Spleen (tissue), 11 donors: Measurements from ENCODE around the gene MAPK14. TPM values are rescaled to one million over a fixed set of nuclear protein-coding genes. Genes with fewer than 3 reads are reported as not detected.
"Not testable (repeated sequence)": the region's sequence is repeated elsewhere in the genome, so short reads cannot be mapped to it uniquely, and the experiment has no call there.

Experiments used
- DNase-seq: peaks from one replicate; pipeline ENCODE4 v3.0.0-alpha.2; 2020
- H3K27ac ChIP-seq, 8 donors: fragments of 200-600 bp; sonication (generic) in 7 of 8; 1 replicate in 4 of 8; 2 replicates in 4 of 8; pipeline versions ENCODE4 v1.5.0 to v1.8.0; 2016 to 2021; ENCODE audit warnings: inconsistent platforms in 4 of 8, mild to moderate bottlenecking in 4 of 8, moderate library complexity in 1 of 8
- H3K27me3 ChIP-seq, 7 donors: fragments of 200-600 bp; sonication (generic) in 6 of 7; replicated peaks in 1 of 7; 1 replicate in 4 of 7; 2 replicates in 3 of 7; pipeline versions ENCODE4 v1.5.0 to v1.8.0; 2016 to 2021; ENCODE audit warnings: inconsistent platforms in 3 of 7, mild to moderate bottlenecking in 1 of 7
- H3K36me3 ChIP-seq, 6 donors: fragments of 200-600 bp; sonication (generic) in 5 of 6; 1 replicate in 4 of 6; 2 replicates in 2 of 6; pipeline versions ENCODE4 v1.5.0 to v1.8.0; 2016 to 2021; ENCODE audit warnings: inconsistent platforms in 2 of 6
- H3K4me1 ChIP-seq, 6 donors: fragments of 200-600 bp; sonication (generic) in 5 of 6; 1 replicate in 3 of 6; 2 replicates in 3 of 6; pipeline versions ENCODE4 v1.5.0 to v1.8.0; 2016 to 2021; ENCODE audit warnings: inconsistent platforms in 3 of 6
- H3K4me3 ChIP-seq, 8 donors: fragments of 200-600 bp; sonication (generic) in 7 of 8; 1 replicate in 4 of 8; 2 replicates in 4 of 8; pipeline versions ENCODE4 v1.5.0 to v1.8.0; 2016 to 2021; ENCODE audit warnings: inconsistent platforms in 4 of 8, mild to moderate bottlenecking in 4 of 8, moderate library complexity in 2 of 8
- H3K9me3 ChIP-seq, 8 donors: fragments of 200-600 bp; sonication (generic) in 7 of 8; 1 replicate in 4 of 8; 2 replicates in 4 of 8; pipeline versions ENCODE4 v1.5.0 to v1.8.0; 2016 to 2021; ENCODE audit warnings: inconsistent platforms in 4 of 8
- POLR2A ChIP-seq, 3 donors: fragments of 450-650 bp; IDR thresholded peaks; one replicate each; pipeline ENCODE4 v1.5.1; 2017; ENCODE audit warnings: antibody characterized with exemption in 3 of 3, mild to moderate bottlenecking in 1 of 3
- POLR2AphosphoS5 ChIP-seq, 3 donors: sonication (generic); formaldehyde crosslinking; IDR thresholded peaks; one replicate each; pipeline ENCODE4 v1.5.1; 2017; ENCODE audit warnings: antibody characterized with exemption in 3 of 3
- WGBS, 5 donors: extraction: QIAGEN DNeasy Blood & Tissue Kit in 3 of 5; methylation state at CpG; one replicate each; pipeline versions ENCODE4 v1.1.5 to v1.1.7; 2013 to 2018; 5-methylcytosine and 5-hydroxymethylcytosine counted together
- intact Hi-C: fragments of 100-400 bp; cut with DNase I; formaldehyde crosslinking; loops from one replicate; pipeline ENCODE4 v1.15.0; 2023; ENCODE audit warnings: low total_unique reads
- polyA plus RNA-seq, 3 donors: library from polyadenylated mRNA; stranded (reverse); fragments of 200-250 nt; gene quantifications; one replicate each; pipeline ENCODE4 v1.2.1, GENCODE V29; 2013
- total RNA-seq, 7 donors: library from RNA; depleted of rRNA in 3 of 7; stranded (reverse); fragments of >200 nt in 3 of 7; fragmentation: NEBNext Ultra II Directional in 4 of 7; extraction: Animal tissue kit (Norgen Biotek cat#: 25700) in 4 of 7; gene quantifications; one replicate each; pipeline versions ENCODE4 v1.1.0 to v1.2.1, GENCODE V29; 2016 to 2021
- TF ChIP-seq, protein P1 (sequence below), 11 experiments: fragments of 200-600 bp in 7 of 11; fragments of 450-650 bp in 4 of 11; sonication (generic) in 4 of 11; IDR thresholded peaks in 8 of 11; conservative IDR thresholded peaks in 3 of 11; 1 replicate in 7 of 11; 2 replicates in 4 of 11; pipeline versions ENCODE4 v1.4.0 to v1.8.0; 2016 to 2021; ENCODE audit warnings: antibody characterized with exemption in 11 of 11, inconsistent platforms in 4 of 11, mild to moderate bottlenecking in 1 of 11
- donor health status: healthy with polysubstance abuse.
- donor health status: DM: no; HTN: no; CAD: no; lungs with moderate emphysema.
- donor health status: DM: no; HTN: no; CAD: no.
- donor health status: Bipolar disorder and iron deficiency.
- donor health status: healthy.
- donor health status: DM: no; HTN: no; CAD: no.
- donor health status: DM: yes; HTN: yes; CAD: no.

Gene MAPK14
- total and polyA plus RNA-seq, 10 donors: 13.9 to 242 (median 94.6) TPM

GRCh38 chr6:36127462-36128016 is 99.9 kb downstream of the MAPK14 start:
- peak overlapping the region in 7 of 8 donors; percentile 5 to 85 (median 64) for H3K27ac ChIP-seq
- no peaks in the 10 kb centered on the region for H3K27me3 ChIP-seq
- H3K4me1 ChIP-seq: peaks cover 33 to 98% (median 69%) of the 10 kb centered on the region in 6 donors
- H3K4me3 ChIP-seq: peak overlapping the region in 1 of 8 donors; percentile 35
- DNase-seq: peak; percentile 92
- 55 to 76% (median 65%) methylated on average over 8 of the region's 8 CpGs for WGBS, 5 donors
- intact Hi-C loops: loop anchor here (10.0 kb wide), 1 partner anchor 227 kb away; no protein-coding TSS in a partner anchor
- TF ChIP-seq POLR2AphosphoS5 (IDR thresholded peaks at IDR 0.05) (peak; percentile 75 to 91 (median 83)), POLR2A (IDR thresholded peaks at IDR 0.05) (no peak)
- no peaks in the 10 kb centered on the region for H3K36me3 ChIP-seq
- H3K9me3 ChIP-seq: no peaks in the 10 kb centered on the region

DNA sequence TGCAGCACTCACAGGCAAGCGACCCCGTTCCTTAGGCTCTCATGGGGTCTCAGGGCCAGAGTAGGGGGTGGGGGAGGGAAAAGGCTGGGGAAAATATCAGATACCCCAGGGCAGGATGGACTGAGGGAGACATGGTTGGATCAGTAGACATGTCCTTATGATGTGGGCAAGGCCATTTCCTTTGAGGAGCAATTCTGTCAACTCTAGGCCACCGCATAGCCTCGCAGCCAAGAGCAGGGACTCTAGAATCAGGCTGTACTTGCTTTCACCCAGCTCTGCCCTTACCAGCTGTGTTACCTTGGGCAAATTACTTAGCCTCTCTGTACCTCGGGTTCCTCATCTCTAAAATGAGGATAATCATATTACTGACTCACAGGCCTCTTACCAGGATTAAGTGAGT is 100.5 kb downstream of the MAPK14 start:
- peaks cover 34 to 98% (median 68%) of the 10 kb centered on the region in 6 donors for H3K4me1 ChIP-seq
- no peaks in the 10 kb centered on the region for H3K9me3 ChIP-seq
- whole genome bisulfite sequencing, 5 donors: 84 to 97% (median 89%) methylated on average over 4 to 5 of the region's 5 CpGs
- intact Hi-C loops: loop anchor here (10.0 kb wide), 1 partner anchor 227 kb away; no protein-coding TSS in a partner anchor
- TF ChIP-seq, protein P1, sequence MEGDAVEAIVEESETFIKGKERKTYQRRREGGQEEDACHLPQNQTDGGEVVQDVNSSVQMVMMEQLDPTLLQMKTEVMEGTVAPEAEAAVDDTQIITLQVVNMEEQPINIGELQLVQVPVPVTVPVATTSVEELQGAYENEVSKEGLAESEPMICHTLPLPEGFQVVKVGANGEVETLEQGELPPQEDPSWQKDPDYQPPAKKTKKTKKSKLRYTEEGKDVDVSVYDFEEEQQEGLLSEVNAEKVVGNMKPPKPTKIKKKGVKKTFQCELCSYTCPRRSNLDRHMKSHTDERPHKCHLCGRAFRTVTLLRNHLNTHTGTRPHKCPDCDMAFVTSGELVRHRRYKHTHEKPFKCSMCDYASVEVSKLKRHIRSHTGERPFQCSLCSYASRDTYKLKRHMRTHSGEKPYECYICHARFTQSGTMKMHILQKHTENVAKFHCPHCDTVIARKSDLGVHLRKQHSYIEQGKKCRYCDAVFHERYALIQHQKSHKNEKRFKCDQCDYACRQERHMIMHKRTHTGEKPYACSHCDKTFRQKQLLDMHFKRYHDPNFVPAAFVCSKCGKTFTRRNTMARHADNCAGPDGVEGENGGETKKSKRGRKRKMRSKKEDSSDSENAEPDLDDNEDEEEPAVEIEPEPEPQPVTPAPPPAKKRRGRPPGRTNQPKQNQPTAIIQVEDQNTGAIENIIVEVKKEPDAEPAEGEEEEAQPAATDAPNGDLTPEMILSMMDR (IDR thresholded peaks at IDR 0.05 in 8 of 11, conservative IDR thresholded peaks at IDR 0.05 in 3 of 11): no peak
- no peaks in the 10 kb centered on the region for H3K27me3 ChIP-seq
- no peak for DNase-seq
- H3K36me3 ChIP-seq: peaks cover 0 to 4% (median 0%) of the 10 kb centered on the region in 6 donors
- peak overlapping the region in 6 of 8 donors; percentile 22 to 85 (median 66) for H3K27ac ChIP-seq
- peak overlapping the region in 1 of 8 donors; percentile 35 for H3K4me3 ChIP-seq

DNA sequence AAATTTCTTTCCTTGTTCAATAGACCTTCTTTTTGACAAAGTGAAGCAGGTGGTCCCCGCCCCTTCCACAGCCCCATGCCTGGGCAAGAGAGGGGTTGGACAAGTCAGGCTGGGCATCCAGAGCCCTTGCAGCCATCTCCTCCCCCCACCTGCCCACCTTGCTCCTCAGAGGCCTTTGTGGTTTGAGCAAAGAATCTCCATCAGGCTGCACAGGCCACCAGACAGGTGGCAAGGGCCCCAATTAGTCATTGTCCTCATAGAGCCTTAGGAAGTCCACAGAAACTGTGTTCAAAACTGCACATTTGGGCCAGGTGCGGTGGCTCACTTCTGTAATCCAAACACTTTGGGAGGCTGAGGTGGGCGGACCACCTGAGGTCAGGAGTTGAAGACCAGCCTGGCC is 101.2 kb downstream of the MAPK14 start:
- H3K4me3 ChIP-seq: no peak overlapping the region
- peak overlapping the region in 3 of 8 donors; percentile 64 to 85 (median 77) for H3K27ac ChIP-seq
- H3K9me3 ChIP-seq: no peaks in the 10 kb centered on the region
- H3K27me3 ChIP-seq: no peaks in the 10 kb centered on the region
- peaks cover 29 to 95% (median 61%) of the 10 kb centered on the region in 6 donors for H3K4me1 ChIP-seq
- 88 to 97% (median 93%) methylated on average over 3 of the region's 3 CpGs for WGBS, 5 donors
- TF ChIP-seq POLR2AphosphoS5 (IDR thresholded peaks at IDR 0.05) (no peak), POLR2A (IDR thresholded peaks at IDR 0.05) (no peak)
- TF ChIP-seq, protein P1 (IDR thresholded peaks at IDR 0.05 in 8 of 11, conservative IDR thresholded peaks at IDR 0.05 in 3 of 11): no peak
- DNase-seq: no peak
- intact Hi-C loops: loop anchor here (10.0 kb wide), 1 partner anchor 226 kb away; no protein-coding TSS in a partner anchor
- H3K36me3 ChIP-seq: peaks cover 0 to 8% (median 0%) of the 10 kb centered on the region in 6 donors

- WGBS, 5 donors: 90 to 97% (median 94%) methylated on average over 16 of the region's 16 CpGs
- peaks cover 0 to 14% (median 0%) of the 10 kb centered on the region in 6 donors for H3K36me3 ChIP-seq
- intact Hi-C loops: loop anchor here (10.0 kb wide), 1 partner anchor 225 kb away; no protein-coding TSS in a partner anchor
- DNase-seq, H3K9me3 ChIP-seq, H3K27me3 ChIP-seq, H3K27ac ChIP-seq, H3K4me3 ChIP-seq: not testable (repeated sequence)
- H3K4me1 ChIP-seq: peaks cover 26 to 90% (median 57%) of the 10 kb centered on the region in 6 donors
These were observed 101.7 kb downstream of the MAPK14 start for GRCh38 chr6:36129334-36129733.

DNA sequence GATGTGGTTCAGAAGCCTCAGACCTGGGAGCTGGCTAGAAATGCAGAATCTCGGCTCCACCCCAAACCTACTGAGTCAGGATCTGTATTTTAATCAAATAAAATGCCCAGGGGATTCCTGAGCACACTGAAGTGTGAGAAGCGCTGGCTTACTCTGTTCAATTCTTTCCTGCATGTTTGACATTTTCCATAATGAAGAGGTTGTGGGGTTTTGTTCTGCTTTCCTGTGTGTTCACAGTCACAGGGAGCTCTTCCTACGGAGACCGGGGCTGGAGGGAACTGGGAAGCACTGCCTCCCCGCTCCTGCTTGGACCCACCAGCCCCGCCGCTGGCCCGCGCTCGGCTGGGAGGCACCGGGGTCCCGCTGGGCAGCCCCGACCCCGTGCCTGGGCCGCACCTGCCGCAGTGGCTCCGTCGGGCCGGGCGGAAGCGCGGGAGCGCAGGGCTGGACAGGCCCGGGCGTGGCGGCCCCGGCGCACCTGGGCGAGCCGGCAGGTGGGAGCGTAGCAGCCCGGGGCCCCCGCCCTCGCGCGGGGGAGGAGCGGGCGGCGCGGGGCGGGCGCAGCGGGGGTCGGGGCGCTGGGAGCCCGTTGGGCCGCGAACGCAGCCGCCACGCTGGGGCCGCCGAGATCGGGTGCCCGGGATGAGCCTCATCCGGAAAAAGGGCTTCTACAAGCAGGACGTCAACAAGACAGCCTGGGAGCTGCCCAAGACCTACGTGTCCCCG is 102.5 kb downstream of the MAPK14 start, which contains the start of gene MAPK13:
TSS of gene MAPK13 (plus strand) at position 573 of the 726 bp plus-strand sequence. CDS start at position 643, 70 bp downstream.
- Histone ChIP-seq H3K27ac (peak within 1 kb of the TSS; percentile 55 to 94 (median 86)), H3K9me3 (no peaks in the 10 kb centered on the region), H3K36me3 (peaks cover 0 to 22% (median 0%) of the 10 kb centered on the region in 6 donors), H3K4me1 (peaks cover 24 to 87% (median 53%) of the 10 kb centered on the region in 6 donors), H3K27me3 (no peaks in the 10 kb centered on the region), H3K4me3 (peak within 1 kb of the TSS in 7 of 8 donors; percentile 29 to 75 (median 47))
- DNase-seq: peak; percentile 90
- TF ChIP-seq POLR2AphosphoS5 (IDR thresholded peaks at IDR 0.05) (peak in 1 of 3 donors; percentile 6), POLR2A (IDR thresholded peaks at IDR 0.05) (no peak)
- TF ChIP-seq, protein P1 (IDR thresholded peaks at IDR 0.05 in 8 of 11, conservative IDR thresholded peaks at IDR 0.05 in 3 of 11): peak in 1 of 11 experiments; percentile 4
- WGBS, 5 donors: 2 to 5% (median 4%) methylated on average over 31 to 59 of the region's 59 CpGs
- intact Hi-C loops: loop anchor here (5.0 to 10.0 kb wide), 2 partner anchors 62 to 225 kb away; no protein-coding TSS in a partner anchor
